HCT116 (cell line): ENCODE data around the gene AKAP12. TPM values are rescaled to one million over a fixed set of nuclear protein-coding genes. Genes with fewer than 3 reads are reported as not detected.

ENCODE experiments used
- ATAC-seq: fragments of 200-7000 bp; cut with Tn5 transposase; 2 replicates; pipeline ENCODE4 v1.9.1; 2020; ENCODE audit warnings: mild to moderate bottlenecking, moderate library complexity
- BruUV-seq: library from RNA; stranded (reverse); fragments of 400-500 nt; replicated peaks from 2 replicates; lab custom pipeline; 2021; lab: Mats Ljungman, UMichigan
- CTCF ChIA-PET: fragments of 300-600 bp; sonication (Branson Sonifier 250); formaldehyde crosslinking; loops from one replicate; lab custom pipeline; 2021; ENCODE audit warnings: antibody characterized with exemption; lab: Charles Lee
- POLR2A ChIA-PET: fragments of 300-600, 350-600 bp; sonication (Branson Sonifier 250); formaldehyde crosslinking; loops from one replicate; lab custom pipeline; 2021; ENCODE audit warnings: antibody characterized with exemption; lab: Charles Lee
- RAD21 ChIA-PET, 2 experiments: fragments of 300-600 bp; sonication (Branson Sonifier 250); formaldehyde crosslinking; loops; one replicate each; lab custom pipeline; 2023; ENCODE audit warnings: low total read pairs in 2 of 2; ENCODE audit not compliant: uncharacterized antibody in 2 of 2, unreplicated experiment in 2 of 2, low non-redundant PET in 1 of 2; lab: Charles Lee
- DNase-seq: peaks from one replicate; pipeline ENCODE4 v3.0.0-alpha.2; 2010; ENCODE audit warnings: low read depth, low spot score
- H2AFZ ChIP-seq: fragments of 200-600 bp; shearing (Covaris generic), sonication (generic); 2 replicates; pipeline ENCODE4 v1.6.1; 2017; ENCODE audit warnings: low read depth, mixed run types, mixed read lengths, antibody characterized with exemption, low read length; ENCODE audit not compliant: poor library complexity, severe bottlenecking
- H3K27ac ChIP-seq: 2 replicates; pipeline ENCODE4 v1.5.1; 2012; ENCODE audit warnings: low read depth, low read length
- H3K27me3 ChIP-seq: fragments of 200-600 bp; sonication (generic); 2 replicates; pipeline ENCODE4 v1.6.1; 2016; ENCODE audit warnings: mixed run types, low read length, mixed read lengths; ENCODE audit not compliant: insufficient read depth
- H3K36me3 ChIP-seq, 2 experiments: fragments of 200-500 bp in 1 of 2; fragments of 200-600 bp in 1 of 2; sonication (Bioruptor generic) in 1 of 2; sonication (generic) in 1 of 2; 2 replicates each; pipeline versions ENCODE4 v1.5.1 to v1.6.1; 2014 to 2016; ENCODE audit warnings: low read length in 2 of 2, inconsistent platforms in 1 of 2, mixed read lengths in 1 of 2, mixed run types in 1 of 2; ENCODE audit not compliant: insufficient read depth in 2 of 2, control insufficient read depth in 1 of 2
- H3K4me1 ChIP-seq, 2 experiments: fragments of 200-600 bp in 1 of 2; sonication (generic) in 1 of 2; 2 replicates each; pipeline versions ENCODE4 v1.5.1 to v1.6.1; 2012 to 2017; ENCODE audit warnings: low read length in 2 of 2, inconsistent platforms in 1 of 2, mild to moderate bottlenecking in 1 of 2, mixed read lengths in 1 of 2, mixed run types in 1 of 2, moderate library complexity in 1 of 2; ENCODE audit not compliant: insufficient read depth in 2 of 2, control insufficient read depth in 1 of 2
- H3K4me2 ChIP-seq: fragments of 200-600 bp; sonication (generic); 2 replicates; pipeline ENCODE4 v1.6.1; 2017; ENCODE audit warnings: mixed run types, low read length, mixed read lengths
- H3K4me3 ChIP-seq, 2 experiments: fragments of 200-600 bp in 1 of 2; sonication (generic) in 1 of 2; replicated peaks in 1 of 2; 2 replicates each; pipeline ENCODE4 v1.5.1; 2011 to 2016; ENCODE audit warnings: low read length in 2 of 2, control low read depth in 1 of 2, low read depth in 1 of 2, mild to moderate bottlenecking in 1 of 2, mixed read lengths in 1 of 2, mixed run types in 1 of 2
- H3K79me2 ChIP-seq: fragments of 200-600 bp; sonication (generic); 2 replicates; pipeline ENCODE4 v1.6.1; 2017; ENCODE audit warnings: mild to moderate bottlenecking, mixed run types, low read length, moderate library complexity, mixed read lengths; ENCODE audit not compliant: insufficient read depth
- H3K9ac ChIP-seq: fragments of 200-600 bp; sonication (generic); 2 replicates; pipeline ENCODE4 v1.6.1; 2016; ENCODE audit warnings: low read length, mixed read lengths
- H3K9me2 ChIP-seq: fragments of 200-600 bp; sonication (generic), shearing (Covaris generic); 2 replicates; pipeline ENCODE4 v1.6.1; 2017; ENCODE audit warnings: mixed run types, mild to moderate bottlenecking, moderate library complexity; ENCODE audit not compliant: insufficient read depth
- H3K9me3 ChIP-seq, 2 experiments: fragments of 200-500 bp in 1 of 2; fragments of 200-600 bp in 1 of 2; sonication (Bioruptor generic) in 1 of 2; sonication (generic) in 1 of 2; 2 replicates each; pipeline ENCODE4 v1.6.1; 2014 to 2017; ENCODE audit warnings: low read length in 2 of 2, mixed read lengths in 2 of 2, inconsistent platforms in 1 of 2, low read depth in 1 of 2, mild to moderate bottlenecking in 1 of 2, mixed run types in 1 of 2, moderate library complexity in 1 of 2; ENCODE audit not compliant: control insufficient read depth in 1 of 2, insufficient read depth in 1 of 2
- H4K20me1 ChIP-seq: fragments of 200-600 bp; sonication (generic), shearing (Covaris generic); 2 replicates; pipeline ENCODE4 v1.6.1; 2017; ENCODE audit warnings: mixed run types, mild to moderate bottlenecking, moderate library complexity; ENCODE audit not compliant: insufficient read depth
- CBX3 ChIP-seq: IDR thresholded peaks from 2 replicates; pipeline ENCODE4 v1.6.1; 2012; ENCODE audit warnings: low read depth
- CEBPB ChIP-seq: IDR thresholded peaks from 2 replicates; pipeline ENCODE4 v1.6.1; 2012; ENCODE audit warnings: low read depth
- EGR1 ChIP-seq: IDR thresholded peaks from 2 replicates; pipeline ENCODE4 v1.6.1; 2012; ENCODE audit warnings: low read depth
- ELF1 ChIP-seq: IDR thresholded peaks from 2 replicates; pipeline ENCODE4 v1.6.1; 2012; ENCODE audit warnings: low read depth, borderline replicate concordance
- EZH2 ChIP-seq: fragments of 200-600 bp; sonication (generic); IDR thresholded peaks from 2 replicates; pipeline ENCODE4 v1.6.1; 2017; ENCODE audit warnings: antibody characterized with exemption, mixed run types
- FOSL1 ChIP-seq: IDR thresholded peaks from 2 replicates; pipeline ENCODE4 v1.6.1; 2012; ENCODE audit warnings: low read depth
- JUND ChIP-seq: IDR thresholded peaks from 2 replicates; pipeline ENCODE4 v1.6.1; 2012
- POLR2A ChIP-seq: IDR thresholded peaks from 2 replicates; pipeline ENCODE4 v1.7.0; 2011; ENCODE audit warnings: borderline replicate concordance; ENCODE audit not compliant: insufficient read depth, insufficient read length; ENCODE audit errors: extremely low read depth
- POLR2AphosphoS5 ChIP-seq: IDR thresholded peaks from 2 replicates; pipeline ENCODE4 v1.6.1; 2011; ENCODE audit warnings: mild to moderate bottlenecking, low read depth, low read length, moderate library complexity
- RAD21 ChIP-seq: IDR thresholded peaks from 2 replicates; pipeline ENCODE4 v1.6.1; 2012; ENCODE audit warnings: low read depth, mild to moderate bottlenecking
- SIN3A ChIP-seq: IDR thresholded peaks from 2 replicates; pipeline ENCODE4 v1.6.1; 2012; ENCODE audit warnings: low read depth
- SRF ChIP-seq: IDR thresholded peaks from 2 replicates; pipeline ENCODE4 v1.6.1; 2012; ENCODE audit warnings: low read depth
- TCF7L2 ChIP-seq: IDR thresholded peaks from 2 replicates; pipeline ENCODE4 v1.7.0; 2011; ENCODE audit warnings: borderline replicate concordance, inconsistent platforms; ENCODE audit not compliant: insufficient read depth, insufficient read length; ENCODE audit errors: extremely low read depth
- YY1 ChIP-seq: IDR thresholded peaks from 2 replicates; pipeline ENCODE4 v1.6.1; 2011; ENCODE audit warnings: low read length, low read depth, moderate library complexity, mild to moderate bottlenecking; ENCODE audit not compliant: insufficient replicate concordance; ENCODE audit errors: extremely low read depth
- ZNF274 ChIP-seq: fragments of 200-500 bp; sonication (Bioruptor generic); IDR thresholded peaks from 2 replicates; pipeline ENCODE4 v1.6.1; 2014; ENCODE audit warnings: mild to moderate bottlenecking, low read depth, low read length, inconsistent platforms
- intact Hi-C: fragments of 100-400 bp; cut with micrococcal nuclease; formaldehyde crosslinking; loops from 2 replicates; pipeline ENCODE4 v1.10.0; 2022
- total RNA-seq: library from RNA; stranded (reverse); gene quantifications from one replicate; pipeline ENCODE4 v1.2.1, GENCODE V29; 2021; ENCODE audit not compliant: unreplicated experiment
- TF ChIP-seq, protein P1 (sequence below): IDR thresholded peaks from 2 replicates; pipeline ENCODE4 v1.6.1; 2012; ENCODE audit warnings: low read depth

AKAP12 gene
- total RNA-seq, 1 experiment from 2014 or later = 1,220 TPM

DNA sequence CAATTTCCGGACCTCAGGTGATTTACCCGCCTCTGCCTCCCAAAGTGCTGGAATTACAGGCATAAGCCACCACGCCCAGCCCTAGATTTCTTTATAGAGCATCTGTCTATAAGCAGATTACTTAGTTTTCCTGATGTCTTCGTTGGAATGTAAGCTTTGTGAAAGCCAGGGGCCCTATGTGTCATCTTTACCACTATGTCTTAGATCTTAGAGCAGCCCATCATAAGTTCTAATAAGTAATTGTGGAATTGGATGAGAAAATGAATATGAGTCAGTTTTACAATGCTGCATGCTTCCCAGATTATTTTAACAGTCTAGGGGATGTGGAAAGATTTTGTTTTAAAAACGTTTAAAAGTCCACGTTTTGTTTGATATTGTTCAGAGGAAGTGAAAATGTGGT, 160.7 kb downstream of the AKAP12 start:
- no peaks in the 10 kb centered on the region for H3K9me2 ChIP-seq
- no peak overlapping the region for H3K4me3 ChIP-seq
- peak overlapping the region; percentile 36 for H3K9ac ChIP-seq
- 0 out of 2 replicates have a peak, but pooled peaks have one; percentile 7 for TF ChIP-seq FOSL1
- no peak for TF ChIP-seq CEBPB
- TF ChIP-seq SRF = no peak
- TF ChIP-seq EZH2 = no peak
- TF ChIP-seq CBX3 = no peak
- no peak for TF ChIP-seq POLR2A
- TF ChIP-seq TCF7L2 = no peak
- TF ChIP-seq RAD21 = no peak
- TF ChIP-seq, all 23 proteins: peak for 1
- RAD21 ChIA-PET = no interaction called here
- peak overlapping the region; percentile 45 for H3K4me2 ChIP-seq
- peak overlapping the region; percentile 60 for H3K27ac ChIP-seq
- no peaks in the 10 kb centered on the region for H3K9me3 ChIP-seq
- peaks cover 43 to 79% of the 10 kb centered on the region in 2 experiments for H3K4me1 ChIP-seq
- no TSS peak for BruUV-seq
- peaks cover 4 to 13% of the 10 kb centered on the region in 2 experiments; a peak in 1 of 4 replicates for H3K36me3 ChIP-seq
- ATAC-seq = peak; percentile 55
- POLR2A ChIA-PET = no interaction called here
- H2AFZ ChIP-seq = no peak overlapping the region
- intact Hi-C loops = no loop called here
- no peaks in the 10 kb centered on the region for H3K27me3 ChIP-seq
- H4K20me1 ChIP-seq = no peaks in the 10 kb centered on the region; the same call in 1 of the 2 replicates
- no peak for DNase-seq
- peaks cover 91% of the 10 kb centered on the region for H3K79me2 ChIP-seq
- CTCF ChIA-PET = no interaction called here

DNA sequence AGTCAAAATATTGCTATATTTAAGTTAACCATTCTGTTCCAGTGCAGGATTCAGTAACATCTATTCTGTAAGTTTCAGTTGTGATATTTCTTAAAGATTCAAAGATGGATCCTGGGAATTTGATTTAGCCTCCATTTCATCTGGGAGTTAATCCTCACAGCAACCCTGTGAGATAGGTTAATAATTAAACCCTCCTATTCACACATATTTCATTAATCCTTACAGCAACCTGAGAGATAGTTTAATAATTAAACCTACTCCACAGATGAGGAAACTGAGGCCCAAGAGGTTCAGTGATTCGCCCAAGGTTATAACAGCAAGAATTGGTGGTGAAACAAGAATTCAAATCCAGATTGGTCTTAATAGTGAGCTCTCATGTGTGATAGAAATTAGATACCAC, 162.5 kb downstream of the AKAP12 start:
- Histone ChIP-seq H4K20me1 (no peaks in the 10 kb centered on the region; the same call in 1 of the 2 replicates), H3K79me2 (peaks cover 78% of the 10 kb centered on the region), H3K36me3 (peaks cover 4 to 13% of the 10 kb centered on the region in 2 experiments; a peak in 1 of 4 replicates), H3K27ac (no peak overlapping the region), H3K9me2 (no peaks in the 10 kb centered on the region), H2AFZ (no peak overlapping the region), H3K27me3 (no peaks in the 10 kb centered on the region), H3K9me3 (no peaks in the 10 kb centered on the region), H3K4me2 (no peak overlapping the region; the same call in 1 of the 2 replicates), H3K4me3 (no peak overlapping the region), H3K9ac (0 out of 2 replicates have a peak overlapping the region, but pooled peaks have one; percentile 10), H3K4me1 (peaks cover 43 to 71% of the 10 kb centered on the region in 2 experiments)
- intact Hi-C loops = no loop called here
- ChIA-PET POLR2A (no interaction called here), CTCF (no interaction called here), RAD21 (no interaction called here)
- no TSS peak for BruUV-seq
- ATAC-seq (no peak), DNase-seq (no peak)
- TF ChIP-seq EGR1 (no peak), CBX3 (no peak), YY1 (no peak), FOSL1 (no peak), JUND (no peak), POLR2A (no peak), POLR2AphosphoS5 (no peak), TCF7L2 (no peak), SIN3A (no peak), SRF (no peak), ELF1 (no peak), ZNF274 (no peak), EZH2 (no peak)
- TF ChIP-seq, protein P1, sequence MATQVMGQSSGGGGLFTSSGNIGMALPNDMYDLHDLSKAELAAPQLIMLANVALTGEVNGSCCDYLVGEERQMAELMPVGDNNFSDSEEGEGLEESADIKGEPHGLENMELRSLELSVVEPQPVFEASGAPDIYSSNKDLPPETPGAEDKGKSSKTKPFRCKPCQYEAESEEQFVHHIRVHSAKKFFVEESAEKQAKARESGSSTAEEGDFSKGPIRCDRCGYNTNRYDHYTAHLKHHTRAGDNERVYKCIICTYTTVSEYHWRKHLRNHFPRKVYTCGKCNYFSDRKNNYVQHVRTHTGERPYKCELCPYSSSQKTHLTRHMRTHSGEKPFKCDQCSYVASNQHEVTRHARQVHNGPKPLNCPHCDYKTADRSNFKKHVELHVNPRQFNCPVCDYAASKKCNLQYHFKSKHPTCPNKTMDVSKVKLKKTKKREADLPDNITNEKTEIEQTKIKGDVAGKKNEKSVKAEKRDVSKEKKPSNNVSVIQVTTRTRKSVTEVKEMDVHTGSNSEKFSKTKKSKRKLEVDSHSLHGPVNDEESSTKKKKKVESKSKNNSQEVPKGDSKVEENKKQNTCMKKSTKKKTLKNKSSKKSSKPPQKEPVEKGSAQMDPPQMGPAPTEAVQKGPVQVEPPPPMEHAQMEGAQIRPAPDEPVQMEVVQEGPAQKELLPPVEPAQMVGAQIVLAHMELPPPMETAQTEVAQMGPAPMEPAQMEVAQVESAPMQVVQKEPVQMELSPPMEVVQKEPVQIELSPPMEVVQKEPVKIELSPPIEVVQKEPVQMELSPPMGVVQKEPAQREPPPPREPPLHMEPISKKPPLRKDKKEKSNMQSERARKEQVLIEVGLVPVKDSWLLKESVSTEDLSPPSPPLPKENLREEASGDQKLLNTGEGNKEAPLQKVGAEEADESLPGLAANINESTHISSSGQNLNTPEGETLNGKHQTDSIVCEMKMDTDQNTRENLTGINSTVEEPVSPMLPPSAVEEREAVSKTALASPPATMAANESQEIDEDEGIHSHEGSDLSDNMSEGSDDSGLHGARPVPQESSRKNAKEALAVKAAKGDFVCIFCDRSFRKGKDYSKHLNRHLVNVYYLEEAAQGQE = no peak
